LNCaP clone FGC (cell line): ENCODE results near the gene OTOG.

Source experiments
- DNase-seq: peaks from one replicate; pipeline ENCODE4 v3.0.0-alpha.2; 2011; ENCODE audit warnings: low read depth
- H3K4me3 ChIP-seq: 2 replicates; pipeline ENCODE4 v1.5.1; 2011; ENCODE audit warnings: mild to moderate bottlenecking, low read depth, low read length, control low read depth
- CTCF ChIP-seq: IDR thresholded peaks from 2 replicates; pipeline ENCODE4 v1.5.1; 2012; ENCODE audit warnings: mild to moderate bottlenecking; ENCODE audit not compliant: control insufficient read depth, insufficient read depth; ENCODE audit errors: extremely low read depth

OTOG gene

GRCh38 chr11:17609291-17610084, 62.4 kb downstream of the OTOG start:
- no peak for TF ChIP-seq CTCF
- no peak for DNase-seq
- no peak overlapping the region for H3K4me3 ChIP-seq

GRCh38 chr11:17610085-17610894, 63.2 kb downstream of the OTOG start:
- no peak for DNase-seq

GRCh38 chr11:17611049-17611448, 64.0 kb downstream of the OTOG start:
- DNase-seq: no peak
- TF ChIP-seq CTCF: no peak
- H3K4me3 ChIP-seq: no peak overlapping the region

More at GRCh38 chr11:17610085-17610894, 63.2 kb downstream of the OTOG start:
- H3K4me3 ChIP-seq: no peak overlapping the region
- no peak for TF ChIP-seq CTCF

- H3K4me3 ChIP-seq: no peak overlapping the region
- no peak for TF ChIP-seq CTCF
- DNase-seq: no peak
Measured at GRCh38 chr11:17611503-17612220, 64.6 kb downstream of the OTOG start.

- TF ChIP-seq CTCF: no peak
- no peak for DNase-seq
- H3K4me3 ChIP-seq: no peak overlapping the region
Measured at GRCh38 chr11:17612221-17613188, 65.4 kb downstream of the OTOG start.

- H3K4me3 ChIP-seq: no peak overlapping the region
- no peak for TF ChIP-seq CTCF
- DNase-seq: no peak
Measured at GRCh38 chr11:17613428-17613962, 66.4 kb downstream of the OTOG start.
